Iris pigment epithelial cell (primary cell): ENCODE measurements around the gene PLAGL2.
"Not testable (repeated sequence)": the region's sequence is repeated elsewhere in the genome, so short reads cannot be mapped to it uniquely, and the experiment has no call there.

Experiments
- DNase-seq: peaks from one replicate; pipeline ENCODE4 v3.0.0-alpha.2; 2011; ENCODE audit warnings: low read depth

PLAGL2 gene

GRCh38 chr20:32207626-32208498, at the start of gene PLAGL2, which contains the start of gene POFUT1:
Gene PLAGL2, minus strand, starts transcription at chr20:32207743. Its CDS starts 5,565 bp downstream, at chr20:32202178.
Gene POFUT1, plus strand, starts transcription at chr20:32207880. Its CDS starts 62 bp downstream, at chr20:32207942.
- peak; percentile 83 for DNase-seq

GRCh38 chr20:32252189-32252588, 44.6 kb upstream of the PLAGL2 start:
- DNase-seq = no peak

GRCh38 chr20:32251470-32251869, 43.9 kb upstream of the PLAGL2 start:
- DNase-seq = no peak

DNA sequence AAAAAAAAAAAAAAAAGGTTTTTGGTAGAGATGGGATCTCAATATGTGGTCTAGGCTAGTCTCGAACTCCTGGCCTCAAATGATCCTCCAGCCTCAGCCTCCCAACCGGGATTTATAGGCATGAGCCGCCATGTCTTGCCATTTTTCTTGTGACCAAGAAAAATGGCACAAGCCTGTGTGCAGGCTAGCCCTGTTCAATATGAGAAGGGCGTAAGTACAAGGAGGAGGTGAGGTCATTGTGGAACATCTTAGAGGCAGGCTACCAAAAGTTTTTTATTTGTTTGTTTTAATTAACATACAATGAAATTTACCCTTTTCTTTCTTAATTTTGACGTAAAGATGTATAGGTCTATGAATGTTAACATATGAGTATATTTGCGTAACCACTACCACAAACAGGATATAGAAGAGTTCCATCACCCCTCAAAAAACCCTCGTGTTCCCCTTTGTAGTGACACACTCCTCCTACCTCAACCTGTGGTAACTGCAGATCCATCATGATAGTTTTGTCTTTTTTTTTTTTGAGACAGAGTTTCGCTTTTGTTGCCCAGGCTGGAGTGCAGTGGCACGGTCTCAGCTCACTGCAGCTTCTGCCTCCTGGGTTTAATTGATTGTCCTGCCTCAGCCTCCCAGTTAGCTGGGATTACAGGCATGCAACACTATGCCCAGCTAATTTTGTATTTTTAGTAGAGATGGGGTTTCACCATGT, 41.6 kb upstream of the PLAGL2 start:
- no peak for DNase-seq

- no peak for DNase-seq
Measured at GRCh38 chr20:32248043-32248442, 40.5 kb upstream of the PLAGL2 start.

DNA sequence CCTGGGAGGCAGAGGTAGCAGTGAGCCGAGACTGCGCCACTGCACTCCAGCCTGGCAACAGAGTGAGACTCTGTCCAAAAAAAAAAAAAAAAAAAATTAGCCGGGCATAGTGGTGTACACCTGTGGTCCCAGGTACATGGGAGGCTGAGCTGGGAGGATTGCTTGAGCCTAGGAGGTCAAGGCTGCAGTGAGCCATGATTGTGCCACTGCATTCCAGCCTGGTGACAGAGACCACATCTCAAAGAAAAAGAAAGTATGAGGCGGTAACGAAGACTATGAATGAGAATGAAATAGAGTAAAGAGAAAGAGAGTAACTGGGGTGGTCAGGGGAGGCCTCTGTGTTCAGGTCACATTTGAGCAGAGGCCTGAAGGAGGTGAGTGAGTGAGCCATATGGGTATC, 38.7 kb upstream of the PLAGL2 start:
- not testable (repeated sequence) for DNase-seq

- DNase-seq = no peak
Measured at GRCh38 chr20:32244959-32245358, 37.4 kb upstream of the PLAGL2 start.

GRCh38 chr20:32244150-32244823, 36.7 kb upstream of the PLAGL2 start:
- no peak for DNase-seq

GRCh38 chr20:32241807-32242206, 34.3 kb upstream of the PLAGL2 start:
- DNase-seq = no peak

DNA sequence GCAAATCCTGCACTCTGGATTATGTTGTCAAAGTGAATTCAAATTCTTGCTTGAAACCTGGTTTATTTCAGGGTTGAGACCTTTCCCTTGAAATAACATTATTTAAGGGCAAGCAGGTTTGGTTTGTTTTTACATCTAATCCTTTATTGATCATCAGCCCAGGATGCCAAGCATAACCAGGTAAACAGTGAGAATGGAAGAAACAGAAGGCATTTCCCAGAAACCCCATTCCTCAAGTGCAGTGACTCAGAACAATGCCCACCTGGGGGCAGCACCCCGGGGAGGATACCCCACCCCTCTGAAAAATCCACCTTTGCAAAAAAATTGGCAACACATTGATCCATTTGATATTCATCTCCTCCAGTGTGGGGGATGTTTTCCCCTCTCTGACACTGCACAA, 32.7 kb upstream of the PLAGL2 start:
- DNase-seq = no peak

- DNase-seq = no peak
Measured at GRCh38 chr20:32238483-32239425, 31.2 kb upstream of the PLAGL2 start.

GRCh38 chr20:32237419-32237818, 29.9 kb upstream of the PLAGL2 start:
- no peak for DNase-seq

- no peak for DNase-seq
Measured at GRCh38 chr20:32236819-32237218, 29.3 kb upstream of the PLAGL2 start.

DNA sequence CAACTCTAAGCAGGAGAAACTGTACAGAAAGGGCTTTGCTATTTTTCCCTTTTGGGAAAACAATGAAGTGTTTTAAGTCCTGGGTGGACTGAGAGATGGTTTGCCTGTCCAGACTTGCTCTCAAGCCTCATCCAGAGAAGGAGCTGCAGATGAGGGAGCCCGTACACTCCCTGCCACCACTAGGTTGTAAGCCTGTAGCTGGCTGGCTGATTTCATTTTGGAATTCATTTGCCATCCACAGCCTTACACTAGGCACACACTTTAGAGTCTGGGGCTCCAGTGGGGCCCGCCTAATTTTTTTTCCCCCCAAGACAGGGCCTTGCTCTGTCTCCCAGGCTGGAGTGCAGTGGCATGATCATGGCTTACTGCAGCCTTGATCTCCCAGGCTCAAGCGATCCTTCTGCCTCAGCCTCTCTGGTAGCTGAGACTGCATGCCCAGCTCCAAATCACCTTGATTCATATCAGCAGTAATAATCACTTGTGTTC, 28.5 kb upstream of the PLAGL2 start:
- DNase-seq = no peak

DNA sequence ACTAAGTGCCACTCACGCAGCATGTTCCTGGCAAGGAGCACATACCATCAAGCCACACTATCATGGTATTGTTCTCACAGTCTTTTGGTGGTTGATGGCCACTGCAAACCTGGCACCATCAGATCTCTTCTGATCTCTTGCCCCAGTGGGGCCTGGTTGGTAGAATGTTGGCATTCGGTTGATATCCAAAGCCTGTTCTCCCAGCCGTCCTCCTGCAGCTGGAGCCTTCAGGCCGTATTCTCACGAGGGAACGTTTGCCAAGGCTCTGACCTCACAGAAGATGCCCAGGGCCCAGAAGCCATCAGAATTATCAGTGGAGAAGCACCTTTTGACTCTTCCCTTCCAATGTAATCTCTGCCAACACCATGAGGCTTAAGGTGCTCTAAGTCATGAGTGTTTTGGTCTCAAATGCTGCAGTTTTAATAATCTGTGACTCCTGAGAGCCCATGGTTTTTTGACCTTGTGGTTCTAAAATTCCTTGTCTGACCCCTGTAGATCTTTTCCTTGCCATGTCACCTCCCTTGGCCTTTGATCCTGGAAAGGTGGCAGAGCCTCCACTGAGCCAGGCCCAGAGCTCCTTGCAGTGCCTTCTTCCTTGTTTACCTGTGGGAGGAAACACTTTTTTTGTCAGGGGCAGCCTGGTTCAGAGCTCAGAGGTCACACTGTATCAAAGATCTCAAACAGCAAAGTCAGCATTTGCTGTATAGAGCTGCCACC, 27.9 kb upstream of the PLAGL2 start:
- no peak for DNase-seq

- no peak for DNase-seq
Measured at GRCh38 chr20:32234135-32234808, 26.7 kb upstream of the PLAGL2 start.

- no peak for DNase-seq
Measured at GRCh38 chr20:32233286-32233685, 25.7 kb upstream of the PLAGL2 start.

GRCh38 chr20:32232326-32232886, 24.9 kb upstream of the PLAGL2 start:
- no peak for DNase-seq

- DNase-seq = peak; percentile 59
Measured at GRCh38 chr20:32231847-32232246, 24.3 kb upstream of the PLAGL2 start.

DNA sequence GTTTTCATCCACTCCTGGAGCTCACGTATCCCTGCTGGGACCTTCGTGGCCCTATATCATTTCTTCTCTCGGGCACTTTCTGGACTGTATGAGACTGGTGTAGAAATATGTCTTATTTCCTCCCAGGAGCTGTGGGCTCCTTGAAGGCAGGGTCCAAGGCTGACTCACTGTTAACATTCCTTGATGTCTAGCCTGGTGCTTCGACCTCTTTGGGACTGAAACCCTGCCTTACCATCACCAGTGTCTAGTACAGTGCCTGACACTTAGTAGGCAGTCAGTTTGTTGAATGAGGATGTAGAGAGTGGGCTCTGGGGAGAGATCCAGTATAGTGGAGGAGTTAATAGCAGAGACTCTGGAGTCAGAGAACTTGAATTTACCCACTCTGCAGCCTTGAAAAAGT, 23.7 kb upstream of the PLAGL2 start:
- peak; percentile 51 for DNase-seq
